C4-2B (cell line): ENCODE measurements around the gene HRH3.

Experiments
- CTCF ChIP-seq: fragments of 450-650 bp; conservative IDR thresholded peaks from 2 replicates; pipeline ENCODE4 v1.5.1; 2017; ENCODE audit warnings: mild to moderate bottlenecking
- ZFX ChIP-seq: fragments of 450-650 bp; IDR thresholded peaks from 2 replicates; pipeline ENCODE4 v1.6.1; 2017

GRCh38 chr20:62234339-62234738, 14.3 kb upstream of the HRH3 start:
- TF ChIP-seq CTCF (no peak), ZFX (no peak)
